ENCODE results near the gene PEAR1.
"Not testable (repeated sequence)": the region's sequence is repeated elsewhere in the genome, so short reads cannot be mapped to it uniquely, and the experiment has no call there.

Gene PEAR1

GRCh38 chr1:156923670-156924477 is 30.4 kb downstream of the PEAR1 start:
- DNase-seq, result no peak

- no peak for DNase-seq
Observed at GRCh38 chr1:156924478-156925153, 31.1 kb downstream of the PEAR1 start.

- DNase-seq, result no peak
Observed at GRCh38 chr1:156925154-156926010, 31.9 kb downstream of the PEAR1 start.

- DNase-seq, result no peak
Observed at GRCh38 chr1:156926175-156926574, 32.7 kb downstream of the PEAR1 start.

- DNase-seq, result not testable (repeated sequence)
Observed at GRCh38 chr1:156926695-156927094, 33.2 kb downstream of the PEAR1 start.

GRCh38 chr1:156927215-156928042 is 33.9 kb downstream of the PEAR1 start:
- peak; percentile 48 to 62 for DNase-seq

- DNase-seq, result no peak
Observed at GRCh38 chr1:156928043-156928602, 34.6 kb downstream of the PEAR1 start.

- DNase-seq, result no peak
Observed at GRCh38 chr1:156929596-156930238, 36.2 kb downstream of the PEAR1 start.

- no peak for DNase-seq
Observed at GRCh38 chr1:156930483-156930882, 37.0 kb downstream of the PEAR1 start.

- no peak for DNase-seq
Observed at GRCh38 chr1:156931211-156931952, 37.9 kb downstream of the PEAR1 start.

- no peak for DNase-seq
Observed at GRCh38 chr1:156931974-156932710, 38.6 kb downstream of the PEAR1 start.

- DNase-seq, result no peak
Observed at GRCh38 chr1:156933136-156933535, 39.6 kb downstream of the PEAR1 start.

- no peak for DNase-seq
Observed at GRCh38 chr1:156935505-156936128, 42.1 kb downstream of the PEAR1 start.

- DNase-seq, result no peak
Observed at GRCh38 chr1:156936191-156936590, 42.7 kb downstream of the PEAR1 start.

- no peak for DNase-seq
Observed at GRCh38 chr1:156936721-156937220, 43.3 kb downstream of the PEAR1 start.

GRCh38 chr1:156937883-156938282 is 44.4 kb downstream of the PEAR1 start:
- DNase-seq, result no peak

GRCh38 chr1:156938813-156939212 is 45.3 kb downstream of the PEAR1 start:
- no peak for DNase-seq

- DNase-seq, result no peak
Observed at GRCh38 chr1:156939786-156940334, 46.3 kb downstream of the PEAR1 start.

GRCh38 chr1:156941675-156942074 is 48.2 kb downstream of the PEAR1 start:
- no peak for DNase-seq
